Adrenal gland (tissue), 5 donors: ENCODE data around the gene LIN52.

Source experiments
- POLR2A ChIP-seq, 2 donors: fragments of 450-650 bp; IDR thresholded peaks; one replicate each; pipeline ENCODE4 v1.6.1; 2017; ENCODE audit warnings: antibody characterized with exemption in 2 of 2, mild to moderate bottlenecking in 2 of 2, moderate library complexity in 1 of 2
- TF ChIP-seq, protein P1 (sequence below), 6 experiments: fragments of 450-650 bp in 4 of 6; fragments of 200-600 bp in 2 of 6; sonication (generic) in 1 of 6; IDR thresholded peaks; 1 replicate in 5 of 6; 2 replicates in 1 of 6; pipeline versions ENCODE4 v1.5.1 to v1.8.0; 2016 to 2021; ENCODE audit warnings: antibody characterized with exemption in 6 of 6, mild to moderate bottlenecking in 2 of 6, moderate library complexity in 1 of 6
- donor health status: DM: no; HTN: no; CAD: no.

GRCh38 chr14:74127634-74128033 lies 42.9 kb downstream of the LIN52 start:
- TF ChIP-seq, protein P1, sequence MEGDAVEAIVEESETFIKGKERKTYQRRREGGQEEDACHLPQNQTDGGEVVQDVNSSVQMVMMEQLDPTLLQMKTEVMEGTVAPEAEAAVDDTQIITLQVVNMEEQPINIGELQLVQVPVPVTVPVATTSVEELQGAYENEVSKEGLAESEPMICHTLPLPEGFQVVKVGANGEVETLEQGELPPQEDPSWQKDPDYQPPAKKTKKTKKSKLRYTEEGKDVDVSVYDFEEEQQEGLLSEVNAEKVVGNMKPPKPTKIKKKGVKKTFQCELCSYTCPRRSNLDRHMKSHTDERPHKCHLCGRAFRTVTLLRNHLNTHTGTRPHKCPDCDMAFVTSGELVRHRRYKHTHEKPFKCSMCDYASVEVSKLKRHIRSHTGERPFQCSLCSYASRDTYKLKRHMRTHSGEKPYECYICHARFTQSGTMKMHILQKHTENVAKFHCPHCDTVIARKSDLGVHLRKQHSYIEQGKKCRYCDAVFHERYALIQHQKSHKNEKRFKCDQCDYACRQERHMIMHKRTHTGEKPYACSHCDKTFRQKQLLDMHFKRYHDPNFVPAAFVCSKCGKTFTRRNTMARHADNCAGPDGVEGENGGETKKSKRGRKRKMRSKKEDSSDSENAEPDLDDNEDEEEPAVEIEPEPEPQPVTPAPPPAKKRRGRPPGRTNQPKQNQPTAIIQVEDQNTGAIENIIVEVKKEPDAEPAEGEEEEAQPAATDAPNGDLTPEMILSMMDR (IDR thresholded peaks at IDR 0.05): no peak
- no peak for TF ChIP-seq POLR2A (IDR thresholded peaks at IDR 0.05)
